ENCODE measurements around the gene TTC4. TPM values are rescaled to one million over a fixed set of nuclear protein-coding genes. Genes with fewer than 3 reads are reported as not detected.

Gene TTC4
- total and polyA plus RNA-seq, 2 of the 4 experiments (the other 2 are of a cell fraction), result 21.6 to 27.1 TPM

- dilution Hi-C loops (cut with HindIII; ENCODE audit: low sequenced_read_pairs, unreplicated experiment), result no loop called here
- Histone ChIP-seq H4K5ac (ENCODE audit: low read depth, low read length) (no peak overlapping the region), H2BK15ac (ENCODE audit: low read depth, low read length) (no peak overlapping the region), H2AFZ (replicated peaks; ENCODE audit: low read length, poor library complexity) (no peak overlapping the region), H4K8ac (ENCODE audit: low read depth in 2 of 2, low read length in 2 of 2) (no peak overlapping the region), H2BK120ac (ENCODE audit: low read depth, low read length) (no peak overlapping the region), H3K4me1 (ENCODE audit: control insufficient read depth, insufficient read depth, low read length) (no peaks in the 10 kb centered on the region), H3K4me3 (ENCODE audit: insufficient read depth, low read depth, low read length) (no peak overlapping the region), H3K4me2 (ENCODE audit: low read depth, low read length) (no peak overlapping the region), H2AK5ac (ENCODE audit: low read depth, low read length) (no peak overlapping the region), H3K27me3 (ENCODE audit: control insufficient read depth, insufficient read depth, low read length) (peaks cover 72% of the 10 kb centered on the region), H4K20me1 (ENCODE audit: insufficient read depth, low read length) (no peaks in the 10 kb centered on the region), H3K4ac (ENCODE audit: low read depth, low read length) (no peak overlapping the region), H2BK20ac (ENCODE audit: low read depth, low read length) (no peak overlapping the region), H3K9ac (ENCODE audit: low read depth, low read length) (no peak overlapping the region), H3K36me3 (ENCODE audit: control insufficient read depth, insufficient read depth, low read length) (no peaks in the 10 kb centered on the region), H3K79me1 (ENCODE audit: low read depth in 1 of 2, low read length in 2 of 2) (no peaks in the 10 kb centered on the region), H3K14ac (replicated peaks; ENCODE audit: low read depth, low read length) (no peak overlapping the region), H3K18ac (ENCODE audit: low read depth, low read length) (no peak overlapping the region), H2BK5ac (ENCODE audit: low read depth, low read length, poor library complexity, severe bottlenecking) (no peak overlapping the region), H4K91ac (ENCODE audit: insufficient read depth, low read depth, low read length) (no peak overlapping the region), H3K56ac (ENCODE audit: extremely low read depth, insufficient read depth, low read length) (no peak overlapping the region), H2AK9ac (replicated peaks; ENCODE audit: low read depth, low read length, poor library complexity) (no peak overlapping the region), H3K27ac (ENCODE audit: insufficient read depth, low read length) (no peak overlapping the region), H3K9me3 (ENCODE audit: control insufficient read depth, insufficient read depth, low read length) (no peaks in the 10 kb centered on the region), H3K9me1 (ENCODE audit: insufficient read depth, low read length) (no peaks in the 10 kb centered on the region), H3K23ac (ENCODE audit: low read depth, low read length) (no peak overlapping the region)
- ATAC-seq (ENCODE audit: low read depth) (no peak), DNase-seq (no peak)
- BruUV-seq (replicated peaks), result no TSS peak
- TF ChIP-seq MAFK (IDR thresholded peaks at IDR 0.05; ENCODE audit: low read depth, low read length) (no peak), BHLHE40 (IDR thresholded peaks at IDR 0.05; ENCODE audit: low read depth, low read length) (no peak), RFX5 (IDR thresholded peaks at IDR 0.05; ENCODE audit: low read depth, low read length) (no peak), MXI1 (IDR thresholded peaks at IDR 0.05; ENCODE audit: borderline replicate concordance, low read depth, low read length) (no peak), SMC3 (IDR thresholded peaks at IDR 0.05; ENCODE audit: low read depth, low read length) (no peak), CEBPB (IDR thresholded peaks at IDR 0.05; ENCODE audit: low read depth, low read length) (no peak), FOS (IDR thresholded peaks at IDR 0.05; ENCODE audit: low read depth, low read length) (no peak), ELK1 (IDR thresholded peaks at IDR 0.05; ENCODE audit: borderline replicate concordance, low read depth, low read length) (no peak), CTCF (conservative IDR thresholded peaks at IDR 0.05; ENCODE audit: low read depth, low read length) (no peak), MAZ (IDR thresholded peaks at IDR 0.05; ENCODE audit: borderline replicate concordance, low read depth, low read length) (no peak), RCOR1 (IDR thresholded peaks at IDR 0.05; ENCODE audit: insufficient replicate concordance, low read length) (no peak), POLR2A (IDR thresholded peaks at IDR 0.05; ENCODE audit: low read depth, low read length) (no peak), RAD21 (IDR thresholded peaks at IDR 0.05; ENCODE audit: low read length) (no peak), USF2 (IDR thresholded peaks at IDR 0.05; ENCODE audit: low read depth, low read length) (no peak), CHD1 (IDR thresholded peaks at IDR 0.05; ENCODE audit: low read depth, low read length) (no peak), NFE2L2 (IDR thresholded peaks at IDR 0.05; ENCODE audit: low read depth, low read length) (no peak)
- WGBS, 2 experiments (ENCODE audit: extremely low coverage in 2 of 2, insufficient read length in 1 of 2), result no CpG with 5 or more reads among the region's 8 CpGs
- intact Hi-C loops (cut with micrococcal nuclease), result no loop called here
- in situ Hi-C loops (cut with MboI; ENCODE audit: low sequenced_read_pairs), result loop anchor here (25.0 kb wide), 1 partner anchor 924 kb away; no protein-coding TSS in a partner anchor
- POLR2A ChIA-PET (ENCODE audit: unreplicated experiment), result no interaction called here
- CTCF ChIA-PET, result no interaction called here
Measured at GRCh38 chr1:54786778-54787177, 71.1 kb downstream of the TTC4 start.

All from IMR-90 (cell line).